HG02678 (cell line): Measurements from ENCODE around the gene FKBP1B.
"Not testable (repeated sequence)": the region's sequence is repeated elsewhere in the genome, so short reads cannot be mapped to it uniquely, and the experiment has no call there.

Experiments
- ATAC-seq: cut with Tn5 transposase; IDR thresholded peaks from one replicate; pipeline ENCODE4 v1.9.1; 2021; ENCODE audit warnings: mild to moderate bottlenecking, moderate library complexity; ENCODE audit not compliant: unreplicated experiment

FKBP1B gene

DNA sequence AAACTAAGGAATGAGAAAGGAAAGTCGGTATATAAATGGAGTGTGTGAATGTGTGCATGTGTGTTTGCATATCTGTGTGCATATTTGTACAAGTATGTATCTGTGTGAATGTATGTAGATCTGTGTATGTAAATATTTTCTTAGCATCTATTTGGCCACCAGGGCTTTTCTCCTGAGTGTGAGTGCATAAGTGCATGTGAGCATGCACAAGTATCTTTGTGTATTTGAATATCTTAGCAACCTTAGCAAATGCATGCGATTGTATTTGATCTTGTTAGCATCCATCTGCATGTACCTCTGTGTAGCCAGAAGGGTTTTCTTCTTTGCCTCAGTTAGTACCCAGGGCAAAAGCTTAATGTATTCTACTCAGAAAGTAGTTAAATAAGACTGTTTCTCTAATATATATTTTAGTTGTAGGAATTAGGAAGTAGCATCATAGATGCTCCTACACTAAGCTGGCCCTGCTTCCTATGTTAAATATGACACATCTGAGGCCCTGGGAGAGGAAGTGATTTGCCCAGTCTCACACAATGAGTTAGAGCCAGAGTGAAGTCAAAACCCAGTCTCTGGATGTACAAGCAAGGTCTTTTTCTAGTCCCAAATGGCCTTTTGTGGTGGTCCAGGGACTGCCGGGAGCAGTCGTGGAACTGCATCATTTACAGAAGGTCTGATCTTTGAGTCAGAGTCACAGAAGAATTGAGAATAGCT, 9.2 kb downstream of the FKBP1B start:
- ATAC-seq = no peak

DNA sequence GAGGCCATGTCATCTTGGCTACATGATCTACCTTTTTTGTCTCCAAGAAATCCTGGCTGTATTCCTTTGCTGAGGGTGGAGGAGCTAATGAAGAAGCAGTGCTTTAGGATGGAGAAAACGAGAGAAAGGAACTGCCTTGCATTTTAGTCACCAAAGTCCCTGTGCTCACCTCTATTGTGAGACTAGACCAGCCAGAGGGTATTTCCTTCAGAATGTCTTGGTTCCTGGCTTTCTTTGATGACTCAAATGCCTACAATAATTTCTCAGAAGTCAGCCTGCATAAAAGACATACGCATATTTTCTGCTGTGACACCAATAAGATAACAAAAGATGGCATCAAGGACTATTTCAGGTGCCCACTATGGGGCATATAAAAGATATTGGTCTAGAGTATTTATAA, 15.8 kb downstream of the FKBP1B start:
- ATAC-seq = no peak

DNA sequence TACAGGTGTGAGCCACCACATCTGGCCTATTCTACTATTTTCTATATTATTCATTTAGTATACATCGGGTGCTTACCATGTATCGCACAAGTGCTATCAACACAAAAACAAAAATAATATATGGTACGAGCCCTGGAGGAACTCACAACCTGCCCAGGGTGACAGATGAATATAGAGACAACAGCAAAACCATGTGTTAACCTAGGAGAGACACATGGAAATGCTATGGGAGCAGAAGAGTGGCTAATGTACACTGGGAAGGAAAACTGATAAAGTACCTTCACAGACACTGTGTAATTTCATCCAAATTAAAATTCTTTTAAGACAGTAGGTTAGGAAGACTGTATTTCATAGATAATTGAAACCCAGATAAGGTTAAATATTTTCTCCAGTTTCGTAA, 22.7 kb downstream of the FKBP1B start:
- ATAC-seq = no peak

DNA sequence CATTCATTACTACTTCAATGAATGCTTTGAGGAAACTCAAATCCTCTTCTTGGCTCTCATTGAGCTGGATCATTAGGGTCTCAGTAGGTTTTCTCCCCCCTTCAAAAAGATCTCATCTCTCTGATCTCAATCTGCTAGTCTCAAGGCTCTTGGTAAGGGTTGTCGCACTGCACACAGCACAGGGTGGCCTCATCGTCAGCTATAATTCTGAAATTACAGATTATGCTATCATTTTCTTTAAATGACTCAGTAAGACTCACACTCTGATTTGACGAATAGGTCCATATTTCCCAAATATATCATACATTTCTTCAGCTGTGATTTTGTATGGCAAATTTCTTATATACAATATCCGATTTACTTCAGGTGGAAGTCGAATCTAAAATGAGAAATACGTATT, 24.3 kb downstream of the FKBP1B start:
- no peak for ATAC-seq

DNA sequence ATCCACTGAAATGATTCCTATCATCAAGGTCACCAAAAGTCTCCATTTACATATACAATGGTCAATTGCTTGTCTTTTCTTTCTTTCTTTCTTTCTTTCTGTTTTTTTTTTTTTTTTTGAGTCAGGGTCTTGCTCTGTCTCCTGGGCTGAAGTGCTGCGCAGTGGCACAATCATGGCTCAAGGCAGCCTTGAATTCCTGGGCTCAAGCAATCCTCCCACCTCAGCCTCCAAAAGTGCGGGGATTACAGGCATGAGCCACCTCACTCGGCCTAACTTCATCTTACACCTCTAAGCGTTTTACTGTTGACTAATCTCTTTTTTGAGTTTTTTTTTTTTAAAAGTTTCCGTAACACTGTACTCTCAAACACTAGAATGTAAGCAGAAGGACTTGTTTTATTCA, 25.7 kb downstream of the FKBP1B start:
- ATAC-seq = no peak

DNA sequence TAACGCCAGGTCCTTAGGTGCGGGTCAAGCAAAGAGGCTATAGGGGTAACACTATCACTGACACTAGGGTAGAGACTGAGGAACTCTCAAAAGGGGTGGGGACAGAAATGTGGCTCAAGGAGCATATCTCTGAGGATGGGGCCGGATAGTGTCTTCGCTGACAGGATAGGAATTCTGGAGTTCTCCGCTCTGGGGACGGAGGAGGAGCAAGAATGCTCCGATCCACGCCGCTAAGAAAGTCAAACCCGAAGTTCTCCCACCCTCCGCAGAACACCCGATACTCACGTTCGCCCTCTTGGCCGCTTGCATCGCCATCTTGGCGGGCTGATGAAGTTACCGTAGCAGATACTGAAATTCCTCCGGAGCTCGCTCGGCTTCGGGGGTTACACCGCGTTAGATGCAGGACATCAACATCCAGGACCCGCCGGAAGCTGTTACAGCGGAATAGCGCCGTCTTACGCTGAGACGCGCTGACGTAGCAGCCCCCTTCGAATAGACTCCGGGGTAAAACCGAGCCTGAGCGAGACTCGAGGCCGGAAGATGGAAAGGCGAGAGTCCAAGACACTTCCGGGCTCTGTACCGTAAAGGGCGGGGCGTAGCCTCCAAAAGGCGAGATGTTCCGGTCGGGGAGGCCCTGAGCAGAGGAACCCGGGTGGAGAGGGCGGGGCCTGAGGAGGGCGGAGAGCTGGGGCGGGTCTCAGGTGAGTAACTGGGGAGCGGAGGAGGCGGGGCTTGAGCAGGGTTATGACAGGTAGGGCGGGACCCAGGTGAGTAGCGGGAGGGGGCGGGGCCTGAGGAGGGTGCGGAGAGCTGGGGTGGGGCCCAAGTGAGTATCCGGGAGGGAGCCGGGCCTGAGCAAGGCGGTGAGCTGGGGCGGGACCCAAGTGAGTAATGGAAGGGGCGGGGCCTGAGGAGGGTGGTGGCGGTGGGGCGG, 26.6 kb downstream of the FKBP1B start, which contains the start of gene SF3B6:
Gene SF3B6 (minus strand): TSS at position 412 of the 934 bp plus-strand sequence. CDS start 97 bp downstream, at position 315.
- ATAC-seq = peak; percentile 95

DNA sequence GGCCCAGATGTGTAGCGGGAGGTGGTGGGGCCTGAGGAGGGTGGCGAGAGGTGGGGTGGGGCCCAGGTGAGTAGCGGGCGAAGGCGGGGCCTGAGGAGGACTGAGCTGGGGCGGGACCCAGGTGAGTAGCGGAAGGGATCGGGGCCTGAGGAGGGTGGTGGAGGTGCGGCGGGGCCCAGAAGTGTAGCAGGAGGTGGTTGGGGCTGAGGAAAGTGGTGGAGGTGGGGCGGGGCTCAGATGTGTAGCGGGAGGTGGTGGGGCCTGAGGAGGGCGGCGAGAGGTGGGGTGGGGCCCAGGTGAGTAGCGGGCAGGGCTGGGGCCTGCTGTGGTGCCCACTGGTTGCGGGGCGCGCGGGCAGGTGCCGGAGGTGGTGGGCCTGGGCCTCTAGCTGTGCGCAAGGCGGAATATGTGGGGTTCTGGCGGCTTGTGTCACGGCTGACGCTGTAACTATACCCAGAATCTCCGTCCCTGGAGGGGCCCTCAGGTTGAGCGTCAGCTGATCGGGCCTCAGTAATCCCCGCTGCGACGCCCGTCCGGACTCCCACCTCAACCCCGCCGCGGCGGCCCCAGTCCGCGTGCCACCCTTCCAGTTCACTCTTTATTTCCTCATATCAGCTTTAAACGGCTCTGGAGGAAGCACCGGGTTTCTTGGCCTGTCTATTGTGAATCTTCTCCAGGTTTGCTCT, 27.5 kb downstream of the FKBP1B start:
- ATAC-seq = no peak

DNA sequence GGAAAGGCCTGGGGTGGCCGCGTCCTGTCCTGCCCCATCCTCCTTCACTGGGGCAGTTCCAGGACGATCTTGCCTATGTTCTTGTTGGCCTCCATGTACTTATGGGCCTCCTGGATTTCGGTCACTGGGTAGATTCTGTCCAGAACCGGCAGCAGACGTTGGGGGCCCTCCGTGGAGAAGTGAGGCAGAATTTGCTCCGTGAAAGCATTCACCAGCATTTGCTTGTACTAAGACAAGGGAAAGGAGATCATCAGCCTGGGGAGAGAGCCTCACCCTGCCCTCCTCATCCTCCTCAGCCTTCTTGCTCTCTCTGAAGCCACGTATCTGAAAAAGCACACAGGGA, 28.0 kb downstream of the FKBP1B start:
- ATAC-seq = no peak

DNA sequence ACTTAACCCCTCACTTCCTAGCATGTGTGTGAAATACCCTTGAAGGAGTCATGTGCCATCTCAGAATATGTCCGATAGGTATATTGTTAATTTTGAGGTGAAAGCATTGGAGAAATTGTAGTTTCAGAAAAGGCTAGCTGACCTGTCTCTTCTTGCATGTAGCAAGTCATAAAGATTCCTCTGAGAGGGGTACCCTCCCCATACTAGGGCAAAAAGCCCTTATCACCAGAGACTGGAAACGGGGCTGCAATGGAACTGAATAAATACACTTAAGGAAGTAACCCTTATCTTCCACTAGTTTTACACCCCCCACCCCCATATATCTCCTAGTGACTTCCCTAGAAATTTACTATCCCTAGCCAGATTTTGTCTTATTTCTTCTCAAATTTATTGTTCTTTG, 28.3 kb downstream of the FKBP1B start:
- no peak for ATAC-seq

DNA sequence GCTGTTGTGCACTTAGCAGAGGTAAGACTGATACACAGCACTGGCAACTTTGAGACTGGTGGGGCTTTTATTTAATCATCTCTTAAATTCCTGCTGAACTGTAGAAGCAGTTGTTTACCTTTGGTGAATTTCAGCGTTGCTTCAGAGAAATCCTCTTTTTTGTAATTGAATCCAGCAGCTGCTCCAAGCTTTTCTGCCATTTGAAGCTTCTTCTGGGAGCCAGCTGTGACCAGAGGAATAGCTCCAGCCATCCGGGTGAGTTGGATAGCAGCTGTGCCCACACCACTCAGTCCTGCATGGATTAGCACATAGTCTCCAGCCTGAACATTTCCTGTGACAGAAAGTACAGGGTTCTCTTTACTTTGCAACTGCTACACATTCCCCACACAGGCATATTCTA, 31.2 kb downstream of the FKBP1B start:
- no peak for ATAC-seq

DNA sequence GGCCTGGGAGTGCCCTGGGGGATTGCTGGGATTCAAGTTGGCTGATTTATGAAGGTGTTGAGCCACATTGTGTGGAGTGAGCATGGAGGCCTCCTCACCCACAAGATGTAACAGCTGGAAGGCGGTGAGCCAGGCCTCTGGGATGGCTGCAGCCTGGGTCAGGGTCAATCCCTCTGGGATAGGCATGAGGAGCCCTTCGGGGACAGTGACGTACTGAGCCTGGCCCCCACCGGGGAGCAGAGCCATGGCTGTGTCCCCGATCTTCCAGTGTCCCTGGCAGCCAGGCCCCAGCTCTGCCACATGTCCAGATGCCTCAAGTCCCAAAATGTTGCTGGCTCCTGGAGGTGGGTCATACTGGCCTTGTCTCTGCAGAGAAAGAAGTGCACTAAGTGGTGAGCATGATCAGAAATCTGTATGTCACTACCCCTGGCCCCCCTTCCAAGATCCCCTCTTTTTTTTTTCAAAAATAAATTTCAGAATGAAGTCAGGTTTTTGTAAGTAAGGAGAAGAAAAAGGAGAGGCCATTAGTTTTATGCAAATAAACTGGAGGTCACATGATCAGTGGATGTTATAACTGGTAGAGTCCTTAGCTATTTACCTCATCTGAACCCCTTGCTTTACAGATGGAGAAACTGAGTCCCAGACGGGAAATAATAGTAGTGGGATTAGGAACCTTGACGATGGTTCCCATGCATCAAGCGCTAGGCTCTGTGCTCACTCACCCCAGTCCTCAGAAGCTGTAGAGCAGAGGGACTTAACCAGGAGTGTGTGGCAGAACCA, 33.4 kb downstream of the FKBP1B start:
- ATAC-seq = no peak

DNA sequence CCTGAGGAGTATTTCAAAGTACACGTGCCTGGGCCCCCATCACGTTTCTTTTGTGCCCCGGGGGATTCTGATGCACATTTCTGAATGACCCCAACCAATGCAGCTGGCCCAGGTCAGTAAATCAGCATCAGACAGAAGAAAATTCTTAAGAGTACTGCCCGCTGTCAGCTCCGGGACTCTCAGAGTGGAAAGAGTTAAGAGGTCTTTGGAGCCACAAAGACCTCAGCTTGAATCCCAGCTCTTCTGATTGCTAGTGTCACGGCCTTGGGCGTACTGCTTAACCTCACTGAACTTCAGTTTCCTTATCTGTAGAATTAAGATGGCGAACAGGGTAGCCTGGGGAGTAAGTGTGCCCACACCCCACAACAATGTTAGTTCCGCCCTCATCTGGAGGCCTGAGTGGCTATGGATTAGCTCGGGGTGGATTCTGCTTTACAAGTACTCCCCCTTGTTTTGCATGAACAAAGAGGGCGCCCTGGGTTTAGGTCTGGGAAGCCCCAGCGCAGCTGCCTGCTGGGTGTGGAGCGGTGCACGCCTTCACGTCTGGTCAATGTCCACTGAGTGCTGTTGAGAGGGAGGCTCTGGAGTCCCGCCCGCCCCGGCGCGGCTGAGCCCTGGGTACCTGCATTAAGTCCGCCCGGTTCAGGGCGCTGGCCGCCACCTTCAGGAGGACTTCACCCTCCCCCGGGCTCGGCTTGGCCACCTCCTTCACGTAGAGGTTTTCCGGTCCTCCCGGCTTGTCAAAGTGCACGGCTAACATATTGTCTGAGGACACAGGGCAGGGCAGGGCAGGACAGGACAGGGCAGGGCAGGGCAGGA, 34.2 kb downstream of the FKBP1B start:
- ATAC-seq = peak; percentile 75

DNA sequence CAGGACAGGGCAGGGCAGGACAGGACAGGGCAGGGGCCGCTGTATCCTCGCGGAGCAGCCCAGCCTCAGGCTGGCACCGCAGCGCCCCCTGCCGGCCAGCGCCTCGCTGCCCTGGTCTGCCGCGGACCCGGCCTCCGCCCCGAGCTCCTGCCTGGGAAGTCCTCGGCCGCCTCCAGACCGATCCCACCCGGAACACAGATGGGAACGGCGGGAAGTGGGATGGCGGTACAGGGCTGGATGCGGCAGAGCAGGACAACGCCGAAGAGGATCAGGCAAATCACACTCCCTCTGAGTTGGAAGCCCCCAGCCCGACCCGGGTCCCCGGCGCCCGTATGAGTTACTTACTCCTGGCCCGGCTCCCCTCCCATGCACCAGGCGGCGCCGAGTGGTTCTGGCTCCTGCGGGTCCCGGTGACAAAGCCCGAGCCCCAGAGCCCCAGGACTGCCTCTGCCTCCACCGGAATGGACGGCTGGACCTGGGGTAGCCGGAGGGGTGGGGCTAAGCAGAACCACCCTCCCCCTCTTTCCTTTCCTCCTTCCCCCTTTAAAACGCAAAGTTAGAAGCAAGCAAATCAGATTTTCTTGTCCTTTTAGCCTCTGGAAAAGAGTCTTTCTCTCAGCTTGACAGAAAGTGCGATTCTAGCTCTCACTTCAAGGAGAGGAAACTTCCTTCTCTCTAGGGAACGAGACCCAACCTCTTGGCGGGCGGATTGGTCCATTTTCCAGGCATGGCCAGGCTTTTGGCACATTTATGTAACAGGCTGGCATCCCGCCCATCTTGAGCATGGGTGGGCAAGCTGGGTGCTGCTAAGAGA, 35.1 kb downstream of the FKBP1B start, which contains the start of gene TP53I3:
Gene TP53I3 (minus strand): TSS at position 449 of the 814 bp plus-strand sequence. CDS start 508 bp downstream, outside the sequence.
- peak; percentile 83 for ATAC-seq

DNA sequence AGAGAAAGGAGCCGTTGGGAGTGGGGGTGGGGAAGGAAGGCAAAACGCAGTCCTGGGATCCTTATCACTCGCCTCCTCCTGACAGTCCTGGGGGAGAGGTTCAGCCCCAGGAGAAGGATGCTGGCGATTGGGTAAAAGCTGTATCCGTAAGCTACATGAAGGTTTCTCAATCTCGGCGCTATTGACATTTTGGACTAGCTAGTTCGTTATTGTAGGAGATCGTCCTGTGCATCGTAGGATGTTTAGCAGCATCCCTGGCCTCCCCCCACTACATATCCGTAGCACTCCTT, 35.6 kb downstream of the FKBP1B start:
- ATAC-seq = no peak

DNA sequence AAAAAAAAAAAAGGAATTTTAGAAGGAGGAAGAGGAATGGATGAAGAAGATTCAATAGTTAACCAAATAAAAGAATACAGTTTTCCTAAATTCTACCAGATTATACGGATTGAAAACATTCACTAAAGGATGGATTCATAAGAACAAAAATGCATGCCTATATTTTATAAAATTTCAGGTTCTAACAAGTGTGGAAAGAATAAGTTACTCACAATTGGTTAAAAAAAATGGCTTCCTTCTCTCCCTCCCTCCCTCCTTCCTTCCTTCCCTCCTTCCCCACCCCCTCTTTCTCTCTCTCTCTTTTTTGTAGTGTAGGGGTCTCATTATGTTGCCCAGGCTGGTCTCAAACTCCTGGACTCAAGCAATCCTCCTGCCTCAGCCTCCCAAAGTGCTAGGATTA, 36.7 kb downstream of the FKBP1B start:
- no peak for ATAC-seq

DNA sequence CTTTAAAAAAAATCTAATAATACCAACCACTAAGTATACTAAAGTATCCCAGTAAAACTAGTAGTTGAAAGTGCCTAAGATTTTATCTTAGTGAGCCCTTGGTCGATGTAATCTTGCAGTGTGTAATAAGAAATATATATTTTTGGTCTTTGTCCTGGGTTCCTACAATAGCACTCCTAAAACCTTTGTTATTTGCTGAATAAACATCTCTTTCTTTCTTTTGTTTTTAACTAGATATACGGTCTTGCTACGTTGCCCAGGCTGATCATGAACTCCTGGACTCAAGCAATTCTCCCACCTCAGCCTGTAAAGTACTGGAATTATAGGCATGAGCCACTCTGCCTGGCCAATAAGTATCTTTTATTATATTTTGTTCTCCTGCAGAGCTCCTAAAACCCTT, 37.5 kb downstream of the FKBP1B start:
- no peak for ATAC-seq

DNA sequence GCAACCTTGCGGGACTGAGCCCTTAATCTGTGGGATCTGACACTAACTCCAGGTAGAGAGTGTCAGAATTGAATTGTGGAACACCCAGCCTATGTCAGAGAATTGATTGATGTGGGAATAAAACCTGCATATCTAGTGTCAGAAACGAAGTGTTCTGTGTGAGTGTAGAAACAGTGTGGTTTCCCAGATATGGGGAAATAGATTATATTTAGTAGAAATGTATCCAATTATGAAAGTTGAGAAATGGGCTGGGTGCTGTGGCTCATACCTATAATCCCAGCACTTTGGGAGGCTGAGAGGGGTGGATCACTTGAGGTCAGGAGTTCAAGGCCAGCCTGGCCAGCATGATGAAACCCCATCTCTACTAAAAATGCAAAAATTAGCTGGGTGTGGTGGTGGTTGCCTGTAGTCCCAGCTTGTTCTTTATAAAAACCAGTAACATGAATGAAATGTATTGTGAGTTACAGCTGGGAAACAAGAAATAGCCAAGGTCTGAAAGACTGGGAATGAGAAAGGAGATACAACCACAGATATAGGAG, 39.3 kb downstream of the FKBP1B start:
- no peak for ATAC-seq

DNA sequence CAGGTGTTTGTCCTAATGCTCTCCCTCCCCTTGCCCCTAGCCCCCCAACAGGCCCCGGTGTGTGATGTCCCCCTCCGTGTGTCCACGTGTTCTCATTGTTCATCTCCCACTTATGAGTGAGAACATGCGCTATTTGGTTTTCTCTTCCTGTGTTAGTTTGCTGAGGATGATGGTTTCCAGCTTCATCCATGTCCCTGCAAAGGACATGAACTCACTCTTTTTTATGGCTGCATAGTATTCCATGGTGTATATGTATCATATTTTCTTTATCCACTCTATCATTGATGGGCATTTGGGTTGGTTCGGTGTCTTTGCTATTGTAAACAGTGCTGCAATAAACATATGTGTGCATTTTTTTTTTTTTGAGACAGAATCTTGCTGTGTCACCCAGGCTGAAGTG, 43.7 kb downstream of the FKBP1B start:
- ATAC-seq = not testable (repeated sequence)

DNA sequence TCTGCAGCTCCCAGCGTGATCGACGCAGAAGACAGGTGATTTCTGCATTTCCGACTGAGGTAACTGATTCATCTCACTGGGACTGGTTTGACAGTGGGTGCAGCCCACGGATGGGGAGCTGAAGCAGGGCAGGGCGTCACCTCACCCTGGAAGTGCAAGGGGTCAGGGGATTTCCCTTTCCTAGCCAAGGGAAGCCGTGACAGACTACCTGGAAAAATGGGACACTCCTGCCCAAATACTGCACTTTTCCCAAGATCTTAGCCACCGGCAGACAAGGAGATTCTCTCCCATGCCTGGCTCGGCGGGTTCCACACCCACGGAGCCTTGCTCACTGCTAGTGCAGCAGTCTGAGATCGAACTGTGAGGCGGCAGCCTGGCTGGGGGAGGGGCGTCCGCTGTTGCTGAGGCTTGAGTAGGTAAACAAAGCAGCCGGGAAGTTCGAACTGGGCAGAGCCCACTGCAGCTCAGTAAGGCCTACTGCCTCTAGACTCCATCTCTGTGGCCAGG, 45.7 kb downstream of the FKBP1B start:
- ATAC-seq = not testable (repeated sequence)
